D721Med (cell line): ENCODE results near the gene RERE.

Experiments used
- DNase-seq: peaks from one replicate; pipeline ENCODE4 v3.0.0; 2011; ENCODE audit warnings: low spot score; ENCODE audit not compliant: insufficient read length
- FAIRE-seq: peaks from 2 replicates; lab custom pipeline; 2011; peaks lifted over from hg19 to GRCh38; lab: Jason Lieb, UNC
- TF ChIP-seq, protein P1 (sequence below): IDR thresholded peaks from 2 replicates; pipeline ENCODE4 v1.5.1; 2012; ENCODE audit warnings: mild to moderate bottlenecking, control low read depth; ENCODE audit not compliant: insufficient read depth; ENCODE audit errors: missing control alignments

Gene RERE

GRCh38 chr1:8328271-8328670 lies 489.2 kb downstream of the RERE start:
- no peak for DNase-seq
- TF ChIP-seq, protein P1, sequence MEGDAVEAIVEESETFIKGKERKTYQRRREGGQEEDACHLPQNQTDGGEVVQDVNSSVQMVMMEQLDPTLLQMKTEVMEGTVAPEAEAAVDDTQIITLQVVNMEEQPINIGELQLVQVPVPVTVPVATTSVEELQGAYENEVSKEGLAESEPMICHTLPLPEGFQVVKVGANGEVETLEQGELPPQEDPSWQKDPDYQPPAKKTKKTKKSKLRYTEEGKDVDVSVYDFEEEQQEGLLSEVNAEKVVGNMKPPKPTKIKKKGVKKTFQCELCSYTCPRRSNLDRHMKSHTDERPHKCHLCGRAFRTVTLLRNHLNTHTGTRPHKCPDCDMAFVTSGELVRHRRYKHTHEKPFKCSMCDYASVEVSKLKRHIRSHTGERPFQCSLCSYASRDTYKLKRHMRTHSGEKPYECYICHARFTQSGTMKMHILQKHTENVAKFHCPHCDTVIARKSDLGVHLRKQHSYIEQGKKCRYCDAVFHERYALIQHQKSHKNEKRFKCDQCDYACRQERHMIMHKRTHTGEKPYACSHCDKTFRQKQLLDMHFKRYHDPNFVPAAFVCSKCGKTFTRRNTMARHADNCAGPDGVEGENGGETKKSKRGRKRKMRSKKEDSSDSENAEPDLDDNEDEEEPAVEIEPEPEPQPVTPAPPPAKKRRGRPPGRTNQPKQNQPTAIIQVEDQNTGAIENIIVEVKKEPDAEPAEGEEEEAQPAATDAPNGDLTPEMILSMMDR: no peak
- no peak for FAIRE-seq

DNA sequence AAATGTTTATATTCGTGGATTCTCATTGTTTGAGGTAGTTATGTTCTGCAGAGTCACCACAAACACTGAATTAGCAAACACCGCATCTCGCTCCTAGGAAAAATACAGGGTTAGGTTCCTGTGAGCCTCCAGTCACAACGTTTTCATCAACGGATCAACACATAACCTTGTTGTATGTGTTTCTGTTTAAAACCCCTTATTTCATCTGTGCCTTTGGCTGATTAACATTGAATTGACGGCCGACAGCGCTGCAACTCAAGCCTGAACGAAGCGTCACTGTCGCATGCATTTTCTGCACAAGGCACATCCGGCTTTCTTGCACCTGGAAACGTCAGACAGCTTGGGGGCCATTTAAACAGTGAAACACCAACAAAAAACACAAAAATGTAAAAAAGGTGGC lies 491.2 kb downstream of the RERE start:
- DNase-seq: no peak
- TF ChIP-seq, protein P1: no peak
- no peak for FAIRE-seq

DNA sequence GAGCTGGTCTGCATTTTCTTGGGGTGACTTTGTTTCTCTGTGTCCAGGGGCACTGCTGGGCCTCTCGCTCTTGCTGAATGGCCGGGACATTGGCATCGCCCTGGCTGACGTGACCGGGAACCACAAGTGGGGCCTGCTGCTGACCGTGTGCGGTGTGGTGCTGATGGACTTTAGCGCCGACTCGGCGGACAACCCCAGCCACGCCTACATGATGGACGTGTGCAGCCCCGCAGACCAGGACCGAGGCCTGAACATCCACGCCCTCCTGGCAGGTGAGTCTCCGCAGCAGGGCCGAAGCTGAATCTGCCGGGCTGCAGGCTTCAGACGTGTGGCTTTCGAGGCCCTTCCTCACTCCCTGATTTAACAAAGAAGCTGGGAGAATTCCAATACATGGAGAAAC lies 491.7 kb downstream of the RERE start:
- TF ChIP-seq, protein P1: no peak
- FAIRE-seq (no peak), DNase-seq (no peak)

DNA sequence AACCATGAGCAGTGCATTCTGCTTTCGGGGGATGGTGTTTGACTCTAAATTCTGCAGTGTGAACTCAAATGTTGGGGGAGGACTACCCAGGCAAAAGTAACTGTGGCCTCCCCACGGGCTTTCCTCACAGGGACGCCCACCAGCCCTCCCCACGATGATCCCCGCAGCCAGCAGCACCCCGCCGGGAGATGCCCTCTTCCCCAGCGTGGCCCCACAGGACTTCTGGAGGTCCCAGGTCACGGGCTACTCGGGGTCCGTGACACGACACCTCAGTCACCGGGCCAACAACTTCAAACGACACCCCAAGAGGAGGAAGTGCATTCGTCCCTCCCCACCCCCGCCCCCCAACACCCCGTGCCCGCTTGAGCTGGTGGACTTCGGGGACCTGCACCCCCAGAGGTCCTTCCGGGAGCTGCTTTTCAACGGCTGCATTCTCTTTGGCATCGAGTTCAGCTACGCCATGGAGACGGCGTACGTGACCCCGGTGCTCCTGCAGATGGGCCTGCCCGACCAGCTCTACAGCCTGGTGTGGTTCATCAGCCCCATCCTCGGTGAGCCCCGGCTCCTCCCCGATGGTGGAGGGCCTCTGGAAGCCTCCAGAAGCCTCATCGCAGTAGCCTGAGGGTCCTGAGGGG lies 493.1 kb downstream of the RERE start:
- TF ChIP-seq, protein P1: no peak
- no peak for DNase-seq
- FAIRE-seq: no peak

GRCh38 chr1:8323706-8324105 lies 493.7 kb downstream of the RERE start:
- DNase-seq: no peak
- FAIRE-seq: no peak
- TF ChIP-seq, protein P1: no peak

GRCh38 chr1:8321612-8322011 lies 495.8 kb downstream of the RERE start:
- TF ChIP-seq, protein P1: no peak
- no peak for FAIRE-seq

GRCh38 chr1:8318436-8318835 lies 499.0 kb downstream of the RERE start:
- TF ChIP-seq, protein P1: no peak
- DNase-seq (no peak), FAIRE-seq (no peak)

More at GRCh38 chr1:8321612-8322011, 495.8 kb downstream of the RERE start:
- no peak for DNase-seq
